ENCODE results near the gene COBL.

Gene COBL

GRCh38 chr7:51158742-51159445 lies 157.7 kb downstream of the COBL start:
- Mint-ChIP-seq H3K4me3 (no peak overlapping the region), H3K36me3 (ENCODE audit: insufficient read depth) (no peaks in the 10 kb centered on the region), H3K4me1 (no peaks in the 10 kb centered on the region), H3K9me3 (no peaks in the 10 kb centered on the region), H3K27me3 (peaks cover 34% of the 10 kb centered on the region), H3K27ac (ENCODE audit: low read depth) (no peak overlapping the region)
- DNase-seq (ENCODE audit: low spot score in 2 of 2), result no peak
- no peak for ATAC-seq (replicated peaks; ENCODE audit: extremely low read depth, poor library complexity, severe bottlenecking)

DNA sequence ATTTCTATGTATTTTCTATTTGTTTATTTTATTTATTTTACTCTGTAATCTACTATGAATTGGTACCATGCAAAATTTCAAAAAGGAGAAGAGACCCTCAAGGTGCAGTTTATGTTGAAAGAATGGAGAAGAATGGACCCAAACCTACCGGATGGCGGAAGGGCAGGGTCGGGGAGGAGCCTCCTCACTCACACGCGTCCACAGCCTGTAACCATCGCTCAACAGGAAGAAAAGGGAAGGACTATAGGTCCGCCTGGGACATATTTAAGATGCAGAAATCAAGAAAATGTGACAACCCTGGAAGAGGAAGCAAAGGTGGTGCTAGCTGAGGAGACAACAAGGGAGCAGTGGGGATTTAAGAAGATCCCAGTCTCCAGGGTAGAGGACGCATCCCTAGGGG lies 158.4 kb downstream of the COBL start:
- H3K9me3 Mint-ChIP-seq, result no peaks in the 10 kb centered on the region
- H3K4me3 Mint-ChIP-seq, result no peak overlapping the region
- ATAC-seq (replicated peaks; ENCODE audit: extremely low read depth, poor library complexity, severe bottlenecking), result no peak
- H3K27ac Mint-ChIP-seq (ENCODE audit: low read depth), result no peak overlapping the region
- DNase-seq (ENCODE audit: low spot score in 2 of 2), result no peak
- no peaks in the 10 kb centered on the region for H3K36me3 Mint-ChIP-seq (ENCODE audit: insufficient read depth)
- no peaks in the 10 kb centered on the region for H3K4me1 Mint-ChIP-seq
- H3K27me3 Mint-ChIP-seq, result peaks cover 27% of the 10 kb centered on the region

DNA sequence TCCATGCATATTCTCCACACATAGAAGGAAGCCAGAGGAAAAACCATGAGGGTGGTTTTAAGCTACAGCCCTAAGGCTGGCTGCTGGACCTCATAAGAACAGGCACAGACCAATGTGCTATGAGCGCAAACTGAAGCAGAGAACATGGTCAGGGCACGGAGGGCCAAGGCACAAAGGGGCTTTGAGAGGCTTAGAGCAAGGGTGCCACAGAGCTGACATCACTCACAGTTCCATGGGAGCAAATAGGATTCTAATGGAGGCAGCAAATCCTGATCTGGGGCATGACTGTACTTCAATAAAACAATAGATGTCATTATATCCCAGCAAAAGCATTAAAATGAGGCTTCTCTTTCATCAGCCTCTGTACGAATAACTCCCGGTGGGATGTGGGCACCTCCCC lies 162.4 kb downstream of the COBL start:
- Mint-ChIP-seq H3K9me3 (no peaks in the 10 kb centered on the region), H3K27me3 (peaks cover 58% of the 10 kb centered on the region), H3K27ac (ENCODE audit: low read depth) (no peak overlapping the region), H3K4me1 (no peaks in the 10 kb centered on the region), H3K36me3 (ENCODE audit: insufficient read depth) (no peaks in the 10 kb centered on the region), H3K4me3 (no peak overlapping the region)
- DNase-seq (ENCODE audit: low spot score in 2 of 2), result no peak
- ATAC-seq (replicated peaks; ENCODE audit: extremely low read depth, poor library complexity, severe bottlenecking), result no peak

DNA sequence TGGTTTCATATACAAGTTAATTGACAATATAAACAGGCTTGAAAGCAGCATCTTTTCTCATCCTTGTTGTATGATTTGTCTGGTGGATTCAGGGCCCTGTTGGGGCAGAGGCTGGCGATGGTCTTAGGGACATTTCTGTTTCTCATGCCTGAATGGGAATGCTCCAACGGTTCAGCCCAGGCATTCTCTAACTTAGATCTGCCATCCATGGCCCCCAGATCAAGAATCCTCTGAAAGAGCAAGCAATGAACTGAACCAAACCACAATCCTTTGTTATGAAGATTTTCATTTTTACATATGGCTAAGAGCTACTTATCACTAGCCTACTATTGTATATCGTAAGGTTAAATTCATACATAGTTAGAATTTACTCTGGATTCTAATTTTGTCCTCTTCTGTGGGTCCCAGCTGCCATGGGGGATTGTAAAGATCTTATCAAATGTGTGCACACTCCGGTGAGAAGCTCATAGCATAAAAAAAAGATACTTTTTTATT lies 163.9 kb downstream of the COBL start:
- DNase-seq (ENCODE audit: low spot score in 2 of 2) (no peak), ATAC-seq (replicated peaks; ENCODE audit: extremely low read depth, poor library complexity, severe bottlenecking) (no peak)
- no peak overlapping the region for H3K27ac Mint-ChIP-seq (ENCODE audit: low read depth)
- H3K4me1 Mint-ChIP-seq, result no peaks in the 10 kb centered on the region
- H3K4me3 Mint-ChIP-seq, result no peak overlapping the region
- H3K9me3 Mint-ChIP-seq, result peaks cover 5% of the 10 kb centered on the region
- H3K27me3 Mint-ChIP-seq, result peaks cover 51% of the 10 kb centered on the region
- H3K36me3 Mint-ChIP-seq (ENCODE audit: insufficient read depth), result no peaks in the 10 kb centered on the region

DNA sequence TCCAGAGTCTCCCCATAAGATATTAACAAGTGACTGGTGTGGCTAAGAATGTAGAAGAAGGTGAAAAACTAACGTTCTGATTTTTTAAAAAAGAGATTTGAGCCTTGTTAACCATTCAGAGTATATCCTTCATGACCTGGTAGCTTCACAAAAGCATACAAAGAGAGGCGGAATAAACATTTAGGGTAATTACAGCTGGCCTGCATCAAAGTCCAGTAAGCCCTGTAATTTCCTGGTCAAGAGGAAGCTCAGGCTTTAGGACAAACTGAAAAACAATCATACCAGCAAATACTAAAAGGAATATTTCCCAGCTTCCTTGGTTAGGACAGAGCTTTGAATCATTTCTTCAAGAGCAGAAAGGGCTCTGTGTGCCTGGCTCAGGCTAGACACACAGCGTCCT lies 165.2 kb downstream of the COBL start:
- no peak overlapping the region for H3K27ac Mint-ChIP-seq (ENCODE audit: low read depth)
- no peaks in the 10 kb centered on the region for H3K4me1 Mint-ChIP-seq
- no peak for DNase-seq (ENCODE audit: low spot score in 2 of 2)
- H3K4me3 Mint-ChIP-seq, result no peak overlapping the region
- H3K27me3 Mint-ChIP-seq, result peaks cover 44% of the 10 kb centered on the region
- H3K9me3 Mint-ChIP-seq, result peaks cover 5% of the 10 kb centered on the region
- no peak for ATAC-seq (replicated peaks; ENCODE audit: extremely low read depth, poor library complexity, severe bottlenecking)
- H3K36me3 Mint-ChIP-seq (ENCODE audit: insufficient read depth), result no peaks in the 10 kb centered on the region

DNA sequence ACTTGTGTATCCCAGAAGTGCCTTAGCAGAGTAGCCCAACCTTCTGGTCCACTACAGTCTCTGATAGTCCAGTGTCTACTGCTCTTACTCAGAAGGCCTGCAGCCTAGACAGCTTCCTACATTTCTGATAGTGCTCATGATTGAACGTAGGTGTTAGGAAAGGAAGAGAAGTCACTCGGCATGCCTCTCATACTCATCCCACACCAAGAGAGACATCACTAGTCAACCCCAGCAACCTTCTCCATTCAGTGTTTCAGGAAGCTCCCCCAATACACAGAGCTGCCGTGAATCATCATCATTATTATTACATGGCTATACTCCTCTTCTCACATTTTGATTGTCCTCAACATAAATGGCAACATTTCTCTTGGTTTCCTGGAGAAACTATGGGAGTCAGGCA lies 166.4 kb downstream of the COBL start:
- peaks cover 54% of the 10 kb centered on the region for H3K27me3 Mint-ChIP-seq
- no peak overlapping the region for H3K27ac Mint-ChIP-seq (ENCODE audit: low read depth)

DNA sequence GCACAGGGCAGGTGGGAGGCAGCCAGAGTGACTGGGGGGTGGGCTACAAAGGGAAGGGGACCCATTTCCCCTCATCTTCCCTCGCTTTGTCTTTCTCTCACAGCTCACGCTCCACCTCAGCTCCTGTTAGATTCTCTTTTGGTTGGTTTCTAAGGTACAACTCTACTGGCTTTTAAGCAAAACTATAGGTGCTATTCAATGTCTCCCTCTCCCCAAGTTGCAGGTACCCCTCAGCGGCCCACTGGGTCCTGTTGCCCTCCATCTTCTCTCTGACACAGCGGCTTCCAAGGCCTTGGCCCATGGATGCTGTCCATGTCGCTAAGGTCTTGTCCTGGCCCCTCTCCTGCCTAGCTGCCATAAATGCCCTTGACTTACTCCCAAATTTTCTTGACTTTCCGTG lies 168.4 kb downstream of the COBL start:
- H3K27ac Mint-ChIP-seq (ENCODE audit: low read depth), result no peak overlapping the region
- DNase-seq (ENCODE audit: low spot score in 2 of 2) (no peak), ATAC-seq (replicated peaks; ENCODE audit: extremely low read depth, poor library complexity, severe bottlenecking) (no peak)
- H3K27me3 Mint-ChIP-seq, result peaks cover 57% of the 10 kb centered on the region
- peaks cover 5% of the 10 kb centered on the region for H3K9me3 Mint-ChIP-seq
- no peaks in the 10 kb centered on the region for H3K36me3 Mint-ChIP-seq (ENCODE audit: insufficient read depth)
- no peaks in the 10 kb centered on the region for H3K4me1 Mint-ChIP-seq
- H3K4me3 Mint-ChIP-seq, result no peak overlapping the region

More for the DNA sequence above, 166.4 kb downstream of the COBL start:
- no peak for ATAC-seq (replicated peaks; ENCODE audit: extremely low read depth, poor library complexity, severe bottlenecking)
- DNase-seq (ENCODE audit: low spot score in 2 of 2), result no peak
- Mint-ChIP-seq H3K36me3 (ENCODE audit: insufficient read depth) (no peaks in the 10 kb centered on the region), H3K4me1 (no peaks in the 10 kb centered on the region), H3K4me3 (no peak overlapping the region), H3K9me3 (peaks cover 5% of the 10 kb centered on the region)

- DNase-seq (ENCODE audit: low spot score in 2 of 2), result no peak
- Mint-ChIP-seq H3K9me3 (peaks cover 5% of the 10 kb centered on the region), H3K27me3 (peaks cover 59% of the 10 kb centered on the region), H3K4me1 (no peaks in the 10 kb centered on the region), H3K27ac (ENCODE audit: low read depth) (no peak overlapping the region), H3K36me3 (ENCODE audit: insufficient read depth) (no peaks in the 10 kb centered on the region), H3K4me3 (no peak overlapping the region)
- no peak for ATAC-seq (replicated peaks; ENCODE audit: extremely low read depth, poor library complexity, severe bottlenecking)
Measured at GRCh38 chr7:51146816-51147586, 169.6 kb downstream of the COBL start.

GRCh38 chr7:51144178-51144577 lies 172.4 kb downstream of the COBL start:
- H3K27me3 Mint-ChIP-seq, result peaks cover 31% of the 10 kb centered on the region
- DNase-seq (ENCODE audit: low spot score in 2 of 2), result no peak
- no peak for ATAC-seq (replicated peaks; ENCODE audit: extremely low read depth, poor library complexity, severe bottlenecking)

DNA sequence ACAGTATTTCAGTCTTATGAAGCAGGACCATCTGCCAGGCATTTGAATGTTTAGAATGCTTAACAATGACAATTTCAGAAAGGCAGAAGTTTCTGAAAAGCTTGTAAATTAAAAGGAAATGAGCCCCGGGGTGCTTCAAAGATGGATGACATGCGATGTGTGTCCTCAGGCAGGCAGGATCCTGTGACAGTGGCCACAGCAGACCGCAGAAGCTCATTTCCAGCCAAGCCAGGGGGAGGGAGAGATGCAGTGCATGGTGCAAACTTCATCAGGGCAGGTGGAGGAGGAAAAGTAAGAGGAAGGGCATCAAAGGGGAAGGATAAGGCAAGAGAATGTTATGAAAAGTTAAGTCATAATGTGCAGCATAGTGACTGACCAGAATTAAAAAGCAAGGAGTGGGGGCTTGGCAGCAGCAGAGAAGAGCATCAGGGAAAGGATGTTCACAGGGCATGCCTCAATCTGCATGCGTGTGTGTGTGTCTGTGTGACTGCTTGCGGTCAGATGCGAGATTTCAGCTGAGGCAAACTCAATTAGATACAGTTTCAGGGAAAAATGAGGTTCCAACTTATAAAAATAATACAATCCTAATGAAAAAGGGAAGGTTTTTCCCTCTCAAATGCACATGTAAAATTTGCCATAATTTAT lies 173.7 kb downstream of the COBL start:
- Mint-ChIP-seq H3K9me3 (no peaks in the 10 kb centered on the region), H3K4me3 (no peak overlapping the region), H3K4me1 (no peaks in the 10 kb centered on the region), H3K27me3 (peaks cover 23% of the 10 kb centered on the region), H3K27ac (ENCODE audit: low read depth) (no peak overlapping the region), H3K36me3 (ENCODE audit: insufficient read depth) (no peaks in the 10 kb centered on the region)
- ATAC-seq (replicated peaks; ENCODE audit: extremely low read depth, poor library complexity, severe bottlenecking) (no peak), DNase-seq (ENCODE audit: low spot score in 2 of 2) (no peak)

More at GRCh38 chr7:51144178-51144577, 172.4 kb downstream of the COBL start:
- Mint-ChIP-seq H3K27ac (ENCODE audit: low read depth) (no peak overlapping the region), H3K4me1 (no peaks in the 10 kb centered on the region), H3K9me3 (peaks cover 5% of the 10 kb centered on the region), H3K36me3 (ENCODE audit: insufficient read depth) (no peaks in the 10 kb centered on the region), H3K4me3 (no peak overlapping the region)

GRCh38 chr7:51141451-51142003 lies 175.1 kb downstream of the COBL start:
- DNase-seq (ENCODE audit: low spot score in 2 of 2), result no peak
- H3K9me3 Mint-ChIP-seq, result no peaks in the 10 kb centered on the region

DNA sequence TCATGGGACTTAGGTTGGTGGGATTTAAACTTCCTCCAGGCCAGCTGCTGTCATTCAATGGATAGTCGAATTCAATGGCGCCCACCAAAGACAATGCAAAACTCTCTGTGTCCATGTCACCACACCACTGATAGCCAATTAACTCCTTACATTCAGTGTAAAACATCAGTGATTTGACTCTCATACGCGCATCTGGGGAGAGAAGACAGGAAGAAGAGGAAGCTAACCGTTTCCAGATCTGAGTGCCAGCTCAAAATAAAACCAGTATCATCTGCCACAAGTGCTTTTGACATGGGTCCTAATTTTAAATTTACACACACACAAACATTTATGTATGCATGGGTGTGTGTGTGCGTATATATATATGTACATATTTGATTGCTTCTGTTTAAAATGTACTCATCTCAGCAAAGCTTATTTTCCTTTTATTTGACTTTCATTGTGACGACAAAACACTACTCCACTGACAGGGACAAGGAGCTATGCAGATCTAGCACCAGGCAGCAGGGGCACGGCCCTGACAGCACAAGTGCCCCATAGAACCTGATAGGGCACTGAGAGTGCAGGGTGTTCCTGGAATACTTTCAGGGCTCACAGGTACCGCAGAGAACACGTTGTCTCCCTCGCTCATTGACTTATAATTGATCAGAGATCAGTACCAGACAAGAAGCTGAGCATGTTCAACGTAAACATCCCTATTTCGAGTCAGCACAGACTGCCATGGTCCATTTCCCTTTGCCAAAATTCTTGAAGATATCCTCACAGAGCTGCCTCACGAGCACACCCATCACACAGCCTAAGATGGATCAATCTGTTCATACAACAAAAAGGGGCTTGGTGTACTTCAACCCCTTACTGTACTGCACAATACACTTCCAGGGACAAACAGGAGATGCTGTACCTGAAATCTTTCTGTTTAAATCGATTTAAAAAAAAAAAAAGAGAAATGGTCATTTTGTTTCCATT lies 176.1 kb downstream of the COBL start:
- DNase-seq (ENCODE audit: low spot score in 2 of 2) (no peak), ATAC-seq (replicated peaks; ENCODE audit: extremely low read depth, poor library complexity, severe bottlenecking) (no peak)
- Mint-ChIP-seq H3K4me3 (no peak overlapping the region), H3K4me1 (no peaks in the 10 kb centered on the region), H3K27ac (ENCODE audit: low read depth) (no peak overlapping the region), H3K36me3 (ENCODE audit: insufficient read depth) (no peaks in the 10 kb centered on the region), H3K27me3 (peaks cover 15% of the 10 kb centered on the region), H3K9me3 (no peaks in the 10 kb centered on the region)

More at GRCh38 chr7:51141451-51142003, 175.1 kb downstream of the COBL start:
- no peak for ATAC-seq (replicated peaks; ENCODE audit: extremely low read depth, poor library complexity, severe bottlenecking)
- Mint-ChIP-seq H3K27ac (ENCODE audit: low read depth) (no peak overlapping the region), H3K4me3 (no peak overlapping the region), H3K36me3 (ENCODE audit: insufficient read depth) (no peaks in the 10 kb centered on the region), H3K4me1 (no peaks in the 10 kb centered on the region), H3K27me3 (peaks cover 23% of the 10 kb centered on the region)
